OCI-M1 (cell line): ENCODE data around the gene LIN37.
"Not testable (repeated sequence)": the region's sequence is repeated elsewhere in the genome, so short reads cannot be mapped to it uniquely, and the experiment has no call there.

Source experiments
- DNase-seq: peaks from one replicate; lab custom pipeline; 2025; lab: John Stamatoyannopoulos, UW

Gene LIN37

GRCh38 chr19:35789978-35790944, 41.9 kb downstream of the LIN37 start:
- no peak for DNase-seq

- no peak for DNase-seq
Observed at GRCh38 chr19:35790981-35791813, 42.8 kb downstream of the LIN37 start.

GRCh38 chr19:35791814-35792279, 43.5 kb downstream of the LIN37 start:
- DNase-seq, result no peak

GRCh38 chr19:35792312-35792711, 43.9 kb downstream of the LIN37 start:
- DNase-seq, result no peak

- DNase-seq, result no peak
Observed at GRCh38 chr19:35792888-35793287, 44.5 kb downstream of the LIN37 start.

- no peak for DNase-seq
Observed at GRCh38 chr19:35793381-35794165, 45.2 kb downstream of the LIN37 start.

- not testable (repeated sequence) for DNase-seq
Observed at GRCh38 chr19:35795564-35795963, 47.2 kb downstream of the LIN37 start.

GRCh38 chr19:35796645-35797542, 48.5 kb downstream of the LIN37 start:
- DNase-seq, result no peak

GRCh38 chr19:35797663-35798062, 49.3 kb downstream of the LIN37 start:
- no peak for DNase-seq

- no peak for DNase-seq
Observed at GRCh38 chr19:35801828-35802227, 53.5 kb downstream of the LIN37 start.
